Activated B cell treated with CpG ODN at 0.5 μM for 24 hours (primary cell): ENCODE measurements around the gene SLC1A5. TPM values are rescaled to one million over a fixed set of nuclear protein-coding genes. Genes with fewer than 3 reads are reported as not detected.

Experiments
- ATAC-seq: fragments of 200-7000 bp; cut with Tn5 transposase; one replicate; pipeline ENCODE4 v1.10.0; 2021; ENCODE audit warnings: low read depth, mild to moderate bottlenecking, moderate library complexity
- CTCF ChIA-PET: fragments of 350-600 bp; sonication (Branson Sonifier 250); formaldehyde crosslinking; loops from one replicate; lab custom pipeline; 2021; ENCODE audit warnings: antibody characterized with exemption; lab: Charles Lee
- POLR2A ChIA-PET: fragments of 350-600 bp; sonication (Branson Sonifier 250); formaldehyde crosslinking; loops from one replicate; lab custom pipeline; 2021; ENCODE audit warnings: antibody characterized with exemption; lab: Charles Lee
- DNase-seq: peaks from one replicate; pipeline ENCODE4 v3.0.0; 2022
- H3K27ac Mint-ChIP-seq: one replicate; pipeline ENCODE4 v1.8.0; 2020; ENCODE audit warnings: mixed read lengths
- H3K27me3 Mint-ChIP-seq: one replicate; pipeline ENCODE4 v1.8.0; 2021; ENCODE audit warnings: mixed read lengths
- H3K36me3 Mint-ChIP-seq: one replicate; pipeline ENCODE4 v1.8.0; 2021; ENCODE audit warnings: low read depth, mixed read lengths
- H3K4me1 Mint-ChIP-seq: one replicate; pipeline ENCODE4 v1.8.0; 2021; ENCODE audit warnings: mixed read lengths
- H3K4me3 Mint-ChIP-seq: one replicate; pipeline ENCODE4 v1.8.0; 2020; ENCODE audit warnings: mild to moderate bottlenecking, mixed read lengths
- H3K9me3 Mint-ChIP-seq: one replicate; pipeline ENCODE4 v1.8.0; 2020; ENCODE audit warnings: mixed read lengths
- intact Hi-C: fragments of 100-400 bp; cut with micrococcal nuclease; formaldehyde crosslinking; loops from one replicate; pipeline ENCODE4 v1.15.1; 2024
- total RNA-seq: library from RNA; stranded (reverse); gene quantifications from 2 replicates; pipeline ENCODE4 v1.2.3, GENCODE V29; 2022
- TF ChIP-seq, protein P1 (sequence below): fragments of 200-600 bp; IDR thresholded peaks from one replicate; pipeline ENCODE4 v1.8.0; 2022; ENCODE audit warnings: antibody characterized with exemption, mild to moderate bottlenecking

The SLC1A5 gene
- total RNA-seq, 1 donor from 2014 or later: 77.9 TPM

DNA sequence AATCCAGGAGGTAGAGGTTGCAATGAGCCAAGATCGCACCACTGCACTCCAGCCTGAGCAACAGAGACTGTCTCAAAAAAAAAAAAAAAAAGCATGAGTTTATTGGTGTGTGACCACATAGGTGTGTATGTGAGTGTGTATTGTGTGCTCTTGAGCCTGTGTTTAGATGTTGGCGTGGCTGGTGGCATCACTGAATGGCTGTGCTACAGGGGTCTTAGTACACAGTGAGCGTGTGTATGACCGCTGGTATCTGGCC, 2.5 kb downstream of the SLC1A5 start:
- peak overlapping the region; percentile 95 for H3K27ac Mint-ChIP-seq
- peaks cover 46% of the 10 kb centered on the region for H3K4me1 Mint-ChIP-seq
- DNase-seq: no peak
- CTCF ChIA-PET: interaction anchor here (1.1 to 3.3 kb wide), 4 partner anchors 10 to 55 kb away, joined by 3 to 11 read pairs (median 8); no protein-coding TSS in a partner anchor
- H3K36me3 Mint-ChIP-seq: peaks cover 49% of the 10 kb centered on the region
- TF ChIP-seq, protein P1, sequence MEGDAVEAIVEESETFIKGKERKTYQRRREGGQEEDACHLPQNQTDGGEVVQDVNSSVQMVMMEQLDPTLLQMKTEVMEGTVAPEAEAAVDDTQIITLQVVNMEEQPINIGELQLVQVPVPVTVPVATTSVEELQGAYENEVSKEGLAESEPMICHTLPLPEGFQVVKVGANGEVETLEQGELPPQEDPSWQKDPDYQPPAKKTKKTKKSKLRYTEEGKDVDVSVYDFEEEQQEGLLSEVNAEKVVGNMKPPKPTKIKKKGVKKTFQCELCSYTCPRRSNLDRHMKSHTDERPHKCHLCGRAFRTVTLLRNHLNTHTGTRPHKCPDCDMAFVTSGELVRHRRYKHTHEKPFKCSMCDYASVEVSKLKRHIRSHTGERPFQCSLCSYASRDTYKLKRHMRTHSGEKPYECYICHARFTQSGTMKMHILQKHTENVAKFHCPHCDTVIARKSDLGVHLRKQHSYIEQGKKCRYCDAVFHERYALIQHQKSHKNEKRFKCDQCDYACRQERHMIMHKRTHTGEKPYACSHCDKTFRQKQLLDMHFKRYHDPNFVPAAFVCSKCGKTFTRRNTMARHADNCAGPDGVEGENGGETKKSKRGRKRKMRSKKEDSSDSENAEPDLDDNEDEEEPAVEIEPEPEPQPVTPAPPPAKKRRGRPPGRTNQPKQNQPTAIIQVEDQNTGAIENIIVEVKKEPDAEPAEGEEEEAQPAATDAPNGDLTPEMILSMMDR: no peak
- no peaks in the 10 kb centered on the region for H3K9me3 Mint-ChIP-seq
- peak overlapping the region; percentile 95 for H3K4me3 Mint-ChIP-seq
- POLR2A ChIA-PET: interaction anchor here (0.5 to 5.8 kb wide), 8 partner anchors 37 to 470 kb away, joined by 4 to 242 read pairs (median 8); partner anchors contain the start of genes CALM3, CCDC9, PRKD2 and ZC3H4
- intact Hi-C loops: loop anchor here (1.0 to 10.0 kb wide), 6 partner anchors 39 to 439 kb away; partner anchors contain the start of genes DACT3, FKRP, PRKD2 and STRN4
- H3K27me3 Mint-ChIP-seq: no peaks in the 10 kb centered on the region
- ATAC-seq: peak; percentile 4

- Mint-ChIP-seq H3K27ac (peak overlapping the region; percentile 95), H3K36me3 (peaks cover 50% of the 10 kb centered on the region), H3K27me3 (no peaks in the 10 kb centered on the region), H3K4me1 (peaks cover 46% of the 10 kb centered on the region), H3K4me3 (peak overlapping the region; percentile 95), H3K9me3 (no peaks in the 10 kb centered on the region)
- ChIA-PET CTCF (interaction anchor here (0.9 to 3.3 kb wide), 8 partner anchors 9 to 55 kb away, joined by 3 to 11 read pairs (median 5); no protein-coding TSS in a partner anchor), POLR2A (interaction anchor here (0.5 to 5.8 kb wide), 15 partner anchors 8 to 471 kb away, joined by 3 to 242 read pairs (median 4); partner anchors contain the start of genes CALM3, CCDC9, DACT3 and PRKD2)
- intact Hi-C loops: loop anchor here (5.0 to 10.0 kb wide), 3 partner anchors 38 to 439 kb away; partner anchors contain the start of genes FKRP, STRN4 and ZC3H4
- ATAC-seq (no peak), DNase-seq (no peak)
- TF ChIP-seq, protein P1: no peak
These were observed 3.1 kb downstream of the SLC1A5 start for GRCh38 chr19:46785054-46785979.

- ATAC-seq: peak; percentile 11
- POLR2A ChIA-PET: interaction anchor here (0.5 to 5.8 kb wide), 9 partner anchors 31 to 184 kb away, joined by 3 to 242 read pairs (median 3); partner anchors contain the start of genes CALM3 and DACT3
- Mint-ChIP-seq H3K4me1 (peaks cover 46% of the 10 kb centered on the region), H3K4me3 (peak overlapping the region; percentile 95), H3K9me3 (no peaks in the 10 kb centered on the region), H3K36me3 (peaks cover 55% of the 10 kb centered on the region), H3K27me3 (no peaks in the 10 kb centered on the region), H3K27ac (peak overlapping the region; percentile 95)
- DNase-seq: peak; percentile 35
- intact Hi-C loops: loop anchor here (5.0 to 10.0 kb wide), 3 partner anchors 37 to 440 kb away; partner anchors contain the start of genes FKRP, STRN4 and ZC3H4
- CTCF ChIA-PET: interaction anchor here (0.9 to 2.1 kb wide), 6 partner anchors 8 to 56 kb away, joined by 3 to 10 read pairs (median 4); no protein-coding TSS in a partner anchor
- TF ChIP-seq, protein P1: no peak
These were observed 3.9 kb downstream of the SLC1A5 start for GRCh38 chr19:46784262-46785053.

DNA sequence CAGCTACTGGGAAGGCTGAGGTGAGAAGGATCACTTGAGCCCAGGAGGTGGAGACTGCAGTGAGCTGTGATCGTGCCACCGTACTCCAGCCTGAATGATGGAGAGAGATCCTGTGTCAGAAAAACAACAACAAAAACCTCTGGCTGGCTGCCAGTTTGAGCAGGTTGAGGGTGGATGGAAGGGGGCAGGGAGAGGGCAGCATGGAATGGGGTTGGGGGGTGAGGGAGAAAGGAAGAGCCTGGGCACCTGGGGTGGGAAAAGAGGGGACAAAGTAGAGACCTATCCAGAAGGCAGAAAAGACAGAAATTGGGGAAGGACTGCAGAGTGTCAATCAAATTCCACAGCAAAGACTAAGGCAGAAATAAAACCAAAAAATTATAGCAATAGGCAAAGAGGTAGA, 4.7 kb downstream of the SLC1A5 start:
- H3K36me3 Mint-ChIP-seq: peaks cover 61% of the 10 kb centered on the region
- ATAC-seq: no peak
- POLR2A ChIA-PET: interaction anchor here (0.6 to 5.8 kb wide), 4 partner anchors 30 to 57 kb away, joined by 3 to 242 read pairs (median 8); no protein-coding TSS in a partner anchor

More for the DNA sequence above, 4.7 kb downstream of the SLC1A5 start:
- peak overlapping the region; percentile 95 for H3K4me3 Mint-ChIP-seq
- H3K27ac Mint-ChIP-seq: peak overlapping the region; percentile 95
- no peaks in the 10 kb centered on the region for H3K9me3 Mint-ChIP-seq
- TF ChIP-seq, protein P1: no peak
- intact Hi-C loops: loop anchor here (10.0 kb wide), 1 partner anchor 441 kb away; no protein-coding TSS in a partner anchor
- no peak for DNase-seq
- CTCF ChIA-PET: interaction anchor here (1.8 to 2.1 kb wide), 2 partner anchors 30 to 57 kb away, joined by 9 to 10 read pairs; no protein-coding TSS in a partner anchor
- peaks cover 45% of the 10 kb centered on the region for H3K4me1 Mint-ChIP-seq
- no peaks in the 10 kb centered on the region for H3K27me3 Mint-ChIP-seq
